K562 (cell line): ENCODE results near the gene DLX2. TPM values are rescaled to one million over a fixed set of nuclear protein-coding genes. Genes with fewer than 3 reads are reported as not detected.
A peak's percentile ranks its signal among the peaks of the same experiment; 100 is the strongest.

ENCODE experiments used
- AFF4 ChIP-seq: sonication (generic); formaldehyde crosslinking; IDR thresholded peaks from 2 replicates; pipeline ENCODE4 v1.8.0; 2023; ENCODE audit warnings: mild to moderate bottlenecking, missing genetic modification reagents
- CSDE1 ChIP-seq, 2 experiments: fragments of 450-650 bp; IDR thresholded peaks; 2 replicates each; pipeline ENCODE4 v1.6.1; 2016; ENCODE audit warnings: mild to moderate bottlenecking in 1 of 2
- FIP1L1 ChIP-seq: fragments of 200-400 bp; formaldehyde crosslinking; IDR thresholded peaks from 2 replicates; pipeline ENCODE4 v1.6.1; 2018; ENCODE audit warnings: mild to moderate bottlenecking, low read depth, low read length; ENCODE audit not compliant: poor library complexity, severe bottlenecking
- FUS ChIP-seq: fragments of 200-400 bp; formaldehyde crosslinking; optimal IDR thresholded peaks from 2 replicates; pipeline ENCODE3; 2017; ENCODE audit warnings: low read depth, low read length
- MCM3 ChIP-seq: fragments of 450-650 bp; IDR thresholded peaks from 2 replicates; pipeline ENCODE4 v1.6.1; 2016
- NCOA1 ChIP-seq: fragments of 450-650 bp; IDR thresholded peaks from 2 replicates; pipeline ENCODE4 v1.6.1; 2016; ENCODE audit warnings: low read depth
- NCOR1 ChIP-seq: fragments of 450-650 bp; IDR thresholded peaks from 2 replicates; pipeline ENCODE4 v1.6.1; 2016; ENCODE audit warnings: mild to moderate bottlenecking, moderate library complexity
- NFE2L1 ChIP-seq: fragments of 450-650 bp; IDR thresholded peaks from 2 replicates; pipeline ENCODE4 v1.6.1; 2016; ENCODE audit warnings: missing genetic modification characterization, low read depth, mild to moderate bottlenecking, missing compliant biosample characterization, moderate library complexity, borderline replicate concordance
- NFRKB ChIP-seq: fragments of 450-650 bp; IDR thresholded peaks from 2 replicates; pipeline ENCODE4 v1.6.1; 2016; ENCODE audit warnings: low read depth
- POLR2A ChIP-seq: fragments of 450-650 bp; conservative IDR thresholded peaks from 2 replicates; pipeline ENCODE4 v1.6.1; 2016
- PTTG1 ChIP-seq: fragments of 450-650 bp; IDR thresholded peaks from 2 replicates; pipeline ENCODE4 v1.6.1; 2016; ENCODE audit warnings: low read depth, mild to moderate bottlenecking, missing genetic modification characterization, missing compliant biosample characterization
- RBBP5 ChIP-seq: fragments of 200-600 bp; sonication (generic); IDR thresholded peaks from 2 replicates; pipeline ENCODE4 v1.6.1; 2012; ENCODE audit warnings: borderline replicate concordance, mild to moderate bottlenecking, low read length, control low read depth, inconsistent platforms; ENCODE audit not compliant: insufficient read depth, poor library complexity, severe bottlenecking
- RBFOX2 ChIP-seq: fragments of 200-400 bp; formaldehyde crosslinking; IDR thresholded peaks from 2 replicates; pipeline ENCODE4 v1.6.1; 2017; ENCODE audit warnings: low read depth, mild to moderate bottlenecking, low read length, moderate library complexity
- SP1 ChIP-seq: sonication (generic); formaldehyde crosslinking; IDR thresholded peaks from 2 replicates; pipeline ENCODE4 v1.8.1; 2022; ENCODE audit warnings: mild to moderate bottlenecking, missing genetic modification reagents
- ZBTB26 ChIP-seq: fragments of 450-650 bp; formaldehyde crosslinking; IDR thresholded peaks from 2 replicates; pipeline ENCODE4 v1.4.0; 2022; ENCODE audit warnings: missing genetic modification characterization
- ZNF143 ChIP-seq: sonication (generic); formaldehyde crosslinking; IDR thresholded peaks from 2 replicates; pipeline ENCODE4 v1.9.0; 2022; ENCODE audit warnings: mild to moderate bottlenecking, missing genetic modification reagents
- ZNF175 ChIP-seq: fragments of 200-800 bp; sonication (Bioruptor generic); IDR thresholded peaks from 2 replicates; pipeline ENCODE4 v1.6.1; 2016; ENCODE audit warnings: low read depth, mild to moderate bottlenecking, missing genetic modification characterization, missing compliant biosample characterization
- ZNF217 ChIP-seq: sonication (generic); formaldehyde crosslinking; IDR thresholded peaks from 2 replicates; pipeline ENCODE4 v1.8.0; 2022; ENCODE audit warnings: mild to moderate bottlenecking, missing genetic modification reagents
- ZNF431 ChIP-seq: sonication (generic); formaldehyde crosslinking; IDR thresholded peaks from 2 replicates; pipeline ENCODE4 v1.8.0; 2022; ENCODE audit warnings: mild to moderate bottlenecking, missing genetic modification reagents
- ZNF436 ChIP-seq: fragments of 250-450, 450-650 bp; sonication (Bioruptor Pico); formaldehyde crosslinking; IDR thresholded peaks from 2 replicates; pipeline ENCODE4 v1.7.0; 2020; ENCODE audit warnings: mild to moderate bottlenecking
- ZNF584 ChIP-seq: fragments of 200-800 bp; sonication (Bioruptor generic); IDR thresholded peaks from 2 replicates; pipeline ENCODE4 v1.6.1; 2016; ENCODE audit warnings: low read depth, mild to moderate bottlenecking, missing genetic modification characterization, missing compliant biosample characterization
- ZNF696 ChIP-seq: fragments of 250-450 bp; sonication (Bioruptor Pico); conservative IDR thresholded peaks from 2 replicates; pipeline ENCODE4 v1.4.0; 2020; ENCODE audit warnings: mild to moderate bottlenecking, moderate library complexity
- ZNF830 ChIP-seq: fragments of 250-450 bp; sonication (Bioruptor Pico); IDR thresholded peaks from 2 replicates; pipeline ENCODE4 v1.5.0; 2021; ENCODE audit warnings: mild to moderate bottlenecking
- polyA plus RNA-seq, 8 experiments: library from polyadenylated mRNA; depleted of rRNA in 4 of 8; stranded (reverse) in 5 of 8; unstranded in 3 of 8; fragments of >200 nt; fragmentation: Nextera tagmentation in 2 of 8; fragmentation: Illumina TruSeq in 1 of 8; extraction: Ambion mirVana in 2 of 8; extraction: Trizol in 1 of 8; gene quantifications; 2 replicates each; pipeline versions ENCODE4 v1.2.1 to v1.2.3, GENCODE V29; 2011 to 2014; ENCODE audit warnings: inconsistent platforms in 1 of 8, missing spikeins in 1 of 8
- total RNA-seq, 7 experiments: library from RNA; depleted of rRNA in 6 of 7; stranded (reverse); fragments of >200 nt in 6 of 7; fragmentation: Illumina TruSeq in 2 of 7; extraction: Trizol in 2 of 7; gene quantifications; 2 replicates each; pipeline versions ENCODE4 v1.2.1 to v1.2.3, GENCODE V29; 2011 to 2021; ENCODE audit warnings: low replicate concordance in 1 of 7
- TF ChIP-seq, protein P1 (sequence below): fragments of 450-650 bp; IDR thresholded peaks from 2 replicates; pipeline ENCODE4 v1.6.1; 2017; ENCODE audit warnings: antibody characterized with exemption

DLX2 gene
- total and polyA plus RNA-seq, 9 of the 15 experiments (the other 6 are each of a cell fraction or from before 2014, with no cell fraction given) = 0.14 to 4.3 (median 0.86) TPM

- no peak for TF ChIP-seq AFF4 (CRISPR knock-in tag)
- no peak for TF ChIP-seq ZBTB26 (CRISPR knock-in tag)
- TF ChIP-seq POLR2A = peak; percentile 82
- TF ChIP-seq ZNF217 (CRISPR knock-in tag) = no peak
- no peak for TF ChIP-seq SP1 (CRISPR knock-in tag)
- TF ChIP-seq RBFOX2 = no peak
- TF ChIP-seq ZNF431 (CRISPR knock-in tag) = no peak
- no peak for TF ChIP-seq FUS
- no peak for TF ChIP-seq ZNF143 (CRISPR knock-in tag)
- no peak for TF ChIP-seq PTTG1 (tag)
- no peak for TF ChIP-seq MCM3
- TF ChIP-seq ZNF584 = no peak
- TF ChIP-seq NFE2L1 (tag) = no peak
- TF ChIP-seq FIP1L1 = no peak
- TF ChIP-seq NCOA1 = no peak; the same call in 1 of the 2 replicates
- no peak for TF ChIP-seq CSDE1 (IDR thresholded peaks at IDR 0.05)
- TF ChIP-seq ZNF436 (CRISPR knock-in tag) = no peak
- TF ChIP-seq ZNF830 (CRISPR knock-in tag) = no peak
- TF ChIP-seq ZNF696 (CRISPR knock-in tag) = no peak
- no peak; the same call in 1 of the 2 replicates for TF ChIP-seq ZNF175 (CRISPR knock-in tag)
- TF ChIP-seq RBBP5 = peak; percentile 51
- TF ChIP-seq, protein P1, sequence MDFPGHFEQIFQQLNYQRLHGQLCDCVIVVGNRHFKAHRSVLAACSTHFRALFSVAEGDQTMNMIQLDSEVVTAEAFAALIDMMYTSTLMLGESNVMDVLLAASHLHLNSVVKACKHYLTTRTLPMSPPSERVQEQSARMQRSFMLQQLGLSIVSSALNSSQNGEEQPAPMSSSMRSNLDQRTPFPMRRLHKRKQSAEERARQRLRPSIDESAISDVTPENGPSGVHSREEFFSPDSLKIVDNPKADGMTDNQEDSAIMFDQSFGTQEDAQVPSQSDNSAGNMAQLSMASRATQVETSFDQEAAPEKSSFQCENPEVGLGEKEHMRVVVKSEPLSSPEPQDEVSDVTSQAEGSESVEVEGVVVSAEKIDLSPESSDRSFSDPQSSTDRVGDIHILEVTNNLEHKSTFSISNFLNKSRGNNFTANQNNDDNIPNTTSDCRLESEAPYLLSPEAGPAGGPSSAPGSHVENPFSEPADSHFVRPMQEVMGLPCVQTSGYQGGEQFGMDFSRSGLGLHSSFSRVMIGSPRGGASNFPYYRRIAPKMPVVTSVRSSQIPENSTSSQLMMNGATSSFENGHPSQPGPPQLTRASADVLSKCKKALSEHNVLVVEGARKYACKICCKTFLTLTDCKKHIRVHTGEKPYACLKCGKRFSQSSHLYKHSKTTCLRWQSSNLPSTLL = no peak
- TF ChIP-seq NCOR1 = no peak
- TF ChIP-seq NFRKB = peak; percentile 91
Measured at GRCh38 chr2:172085460-172086159, 17.1 kb downstream of the DLX2 start, which contains the start of gene DLX1 (continued).
